ENCODE results near the gene CBFB. TPM values are rescaled to one million over a fixed set of nuclear protein-coding genes. Genes with fewer than 3 reads are reported as not detected.

The CBFB gene
- total and polyA plus RNA-seq, 2 of the 13 experiments (the other 11 are each of a cell fraction or from before 2014, with no cell fraction given), result 22.1 to 70.8 TPM

DNA sequence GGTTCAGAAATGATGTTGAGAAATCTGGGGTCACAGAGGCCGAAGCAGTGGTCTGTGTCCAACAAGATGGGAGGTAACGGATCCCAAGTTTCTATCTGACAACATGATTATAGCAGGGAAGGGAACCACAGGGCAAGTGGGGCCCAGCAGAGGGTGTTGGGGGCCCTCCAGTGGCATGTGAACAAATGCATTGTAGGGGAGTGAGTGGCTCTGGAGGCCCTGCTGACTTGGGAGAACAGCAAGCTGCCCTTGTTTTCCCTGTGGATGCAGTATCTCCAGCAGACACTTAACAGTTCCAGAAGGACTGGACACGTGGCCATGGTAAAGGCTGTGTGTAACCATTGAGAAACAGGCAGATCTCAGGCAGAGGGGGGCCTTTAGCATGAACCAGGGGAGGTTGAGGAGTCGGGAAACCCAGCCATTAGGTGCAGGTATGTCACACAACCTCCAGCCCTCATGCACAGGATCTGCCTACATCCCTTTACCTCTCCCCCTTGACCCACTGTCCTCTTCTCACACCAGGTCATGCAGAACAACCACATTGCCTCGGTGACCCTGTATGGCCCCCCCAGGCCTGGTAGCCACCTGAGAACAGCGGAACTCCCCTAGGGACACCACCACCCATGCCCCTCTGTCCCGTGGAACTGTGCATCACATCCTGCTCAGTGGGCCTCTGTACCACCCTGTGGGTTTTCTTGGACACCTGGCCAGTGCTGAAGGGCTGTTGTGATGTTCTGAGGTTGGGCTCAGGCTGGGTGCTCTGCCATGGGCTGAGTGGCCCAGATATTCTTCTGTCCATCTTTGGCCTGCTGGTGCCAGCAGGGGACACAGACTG lies 117.8 kb downstream of the CBFB start (continued):
- TF ChIP-seq ATF4 (CRISPR knock-in tag; IDR thresholded peaks at IDR 0.05) (no peak), PREB (CRISPR knock-in tag; IDR thresholded peaks at IDR 0.05) (no peak), CEBPG (CRISPR knock-in tag; IDR thresholded peaks at IDR 0.05) (no peak), GABPA (IDR thresholded peaks at IDR 0.05; ENCODE audit: low read depth, low read length) (no peak), GABPA (CRISPR knock-in tag; IDR thresholded peaks at IDR 0.05; ENCODE audit: low read depth) (no peak), ZBTB10 (CRISPR knock-in tag; IDR thresholded peaks at IDR 0.05; ENCODE audit: borderline replicate concordance) (no peak), ZNF564 (CRISPR knock-in tag; IDR thresholded peaks at IDR 0.05) (no peak), NFKB2 (CRISPR knock-in tag; IDR thresholded peaks at IDR 0.05; ENCODE audit: borderline replicate concordance) (no peak), KDM5A (IDR thresholded peaks at IDR 0.05; ENCODE audit: borderline replicate concordance, low read length) (no peak), PAF1 (CRISPR knock-in tag; IDR thresholded peaks at IDR 0.05) (peak; percentile 4; the same call in 1 of the 2 replicates), POLR2A (IDR thresholded peaks at IDR 0.05; ENCODE audit: insufficient read depth in 1 of 2, low read depth in 2 of 2, low read length in 2 of 2) (peak in 1 of 2 experiments; percentile 51; a peak in 1 of 4 replicates), ELF3 (CRISPR knock-in tag; IDR thresholded peaks at IDR 0.05) (no peak), HIVEP1 (CRISPR knock-in tag; IDR thresholded peaks at IDR 0.05) (no peak), NONO (IDR thresholded peaks at IDR 0.05) (no peak), NONO (CRISPR knock-in tag; conservative IDR thresholded peaks at IDR 0.05) (0 out of 2 replicates have a peak, but pooled peaks have one; percentile 25), BRD4 (CRISPR knock-in tag; IDR thresholded peaks at IDR 0.05) (no peak), ZFX (CRISPR knock-in tag; IDR thresholded peaks at IDR 0.05; ENCODE audit: low read depth) (no peak), ZNF629 (CRISPR knock-in tag; conservative IDR thresholded peaks at IDR 0.05) (no peak)
